Psoas muscle (tissue), 8 donors: ENCODE measurements around the gene UBE2S. TPM values are rescaled to one million over a fixed set of nuclear protein-coding genes. Genes with fewer than 3 reads are reported as not detected.
A peak's percentile ranks its signal among the peaks of the same experiment; 100 is the strongest.

Source experiments
- ATAC-seq, 4 donors: fragments of 200-7000 bp; cut with Tn5 transposase; one replicate each; pipeline ENCODE4 v1.9.1; 2020; ENCODE audit warnings: moderate library complexity in 3 of 4, mild to moderate bottlenecking in 2 of 4
- DNase-seq, 2 donors: peaks; one replicate each; pipeline ENCODE4 v3.0.0-alpha.2; 2020
- H3K27ac ChIP-seq: fragments of 200-600 bp; one replicate; pipeline ENCODE4 v1.8.0; 2022
- H3K27me3 ChIP-seq, 3 donors: fragments of 200-600 bp in 1 of 3; one replicate each; pipeline versions ENCODE4 v1.6.1 to v1.8.0; 2013 to 2022; ENCODE audit warnings: low read length in 2 of 3, mild to moderate bottlenecking in 2 of 3, moderate library complexity in 1 of 3; ENCODE audit not compliant: insufficient read depth in 3 of 3
- H3K36me3 ChIP-seq, 2 donors: fragments of 200-600 bp in 1 of 2; one replicate each; pipeline versions ENCODE4 v1.6.1 to v1.8.0; 2013 to 2022; ENCODE audit warnings: low read depth in 1 of 2, mild to moderate bottlenecking in 1 of 2, moderate library complexity in 1 of 2; ENCODE audit not compliant: insufficient read depth in 1 of 2
- H3K4me1 ChIP-seq: fragments of 200-600 bp; one replicate; pipeline ENCODE4 v1.8.0; 2022
- H3K4me3 ChIP-seq: fragments of 200-600 bp; one replicate; pipeline ENCODE4 v1.8.0; 2022; ENCODE audit warnings: mild to moderate bottlenecking
- H3K9me3 ChIP-seq: fragments of 200-600 bp; one replicate; pipeline ENCODE4 v1.8.0; 2022
- WGBS, 3 donors: extraction: QIAGEN DNeasy Blood & Tissue Kit; methylation state at CpG; one replicate each; pipeline versions ENCODE4 v1.1.6 to v1.1.7; 2013; 5-methylcytosine and 5-hydroxymethylcytosine counted together
- intact Hi-C, 2 donors: fragments of 100-400 bp; cut with DNase I; formaldehyde crosslinking; loops; one replicate each; pipeline versions ENCODE4 v1.11.0 to v1.14.2; 2022
- polyA plus RNA-seq, 3 donors: library from polyadenylated mRNA; stranded (reverse); fragments of 200-250 nt; gene quantifications; one replicate each; pipeline ENCODE4 v1.2.3, GENCODE V29; 2013
- total RNA-seq, 4 donors: library from RNA; stranded (reverse); fragmentation: NEBNext Ultra II Directional in 2 of 4; extraction: Animal tissue kit (Norgen Biotek cat#: 25700) in 2 of 4; gene quantifications; one replicate each; pipeline versions ENCODE4 v1.2.1 to v1.2.4, GENCODE V29; 2021 to 2023
- TF ChIP-seq, protein P1 (sequence below): fragments of 200-600 bp; IDR thresholded peaks from one replicate; pipeline ENCODE4 v1.8.0; 2022; ENCODE audit warnings: antibody characterized with exemption
- donor health status: healthy with polysubstance abuse.
- donor health status: DM: no; HTN: no; CAD: no; lungs with moderate emphysema.
- donor health status: Bipolar disorder and iron deficiency.
- donor health status: healthy.
- donor health status: DM: yes; HTN: yes; CAD: no.
- donor health status: DM: no; HTN: no; CAD: no.
- donor health status: DM: no; HTN: no; CAD: no.
- donor health status: DM: yes; HTN: yes; CAD: no.

The UBE2S gene
- total and polyA plus RNA-seq, 7 donors: 5.6 to 26.7 (median 17.9) TPM

DNA sequence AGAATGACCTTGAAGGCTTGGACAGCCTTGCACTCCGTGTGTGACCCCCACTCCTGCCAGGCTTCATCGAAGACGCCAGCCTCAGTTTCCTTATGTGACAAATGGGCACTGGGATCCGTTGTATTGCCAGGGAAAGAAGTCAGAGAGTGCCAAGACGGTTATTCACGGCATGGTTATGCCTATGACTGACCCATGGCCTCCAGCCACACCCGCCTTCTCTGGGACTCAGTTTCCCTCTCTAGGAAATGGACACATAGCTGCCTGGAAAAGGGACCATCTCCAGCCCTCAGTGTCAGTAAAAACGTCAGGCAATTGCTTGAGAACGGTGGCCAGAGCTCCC is 915 bp upstream of the UBE2S start:
- intact Hi-C loops: no loop called here
- Histone ChIP-seq H3K4me3 (peak overlapping the region; percentile 73), H3K36me3 (peaks cover 0 to 11% of the 10 kb centered on the region in 2 donors), H3K27me3 (no peaks in the 10 kb centered on the region), H3K4me1 (no peaks in the 10 kb centered on the region), H3K27ac (peak overlapping the region; percentile 92), H3K9me3 (no peaks in the 10 kb centered on the region)
- TF ChIP-seq, protein P1, sequence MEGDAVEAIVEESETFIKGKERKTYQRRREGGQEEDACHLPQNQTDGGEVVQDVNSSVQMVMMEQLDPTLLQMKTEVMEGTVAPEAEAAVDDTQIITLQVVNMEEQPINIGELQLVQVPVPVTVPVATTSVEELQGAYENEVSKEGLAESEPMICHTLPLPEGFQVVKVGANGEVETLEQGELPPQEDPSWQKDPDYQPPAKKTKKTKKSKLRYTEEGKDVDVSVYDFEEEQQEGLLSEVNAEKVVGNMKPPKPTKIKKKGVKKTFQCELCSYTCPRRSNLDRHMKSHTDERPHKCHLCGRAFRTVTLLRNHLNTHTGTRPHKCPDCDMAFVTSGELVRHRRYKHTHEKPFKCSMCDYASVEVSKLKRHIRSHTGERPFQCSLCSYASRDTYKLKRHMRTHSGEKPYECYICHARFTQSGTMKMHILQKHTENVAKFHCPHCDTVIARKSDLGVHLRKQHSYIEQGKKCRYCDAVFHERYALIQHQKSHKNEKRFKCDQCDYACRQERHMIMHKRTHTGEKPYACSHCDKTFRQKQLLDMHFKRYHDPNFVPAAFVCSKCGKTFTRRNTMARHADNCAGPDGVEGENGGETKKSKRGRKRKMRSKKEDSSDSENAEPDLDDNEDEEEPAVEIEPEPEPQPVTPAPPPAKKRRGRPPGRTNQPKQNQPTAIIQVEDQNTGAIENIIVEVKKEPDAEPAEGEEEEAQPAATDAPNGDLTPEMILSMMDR: no peak
- WGBS, 3 donors: 51 to 61% (median 57%) methylated on average over 9 of the region's 9 CpGs
- ATAC-seq (no peak), DNase-seq (no peak)

- H3K27me3 ChIP-seq: no peaks in the 10 kb centered on the region
- H3K4me1 ChIP-seq: no peaks in the 10 kb centered on the region
- H3K4me3 ChIP-seq: peak overlapping the region; percentile 73
- DNase-seq: peak; percentile 98 to 99
- TF ChIP-seq, protein P1: no peak
- intact Hi-C loops: no loop called here
- peaks cover 0 to 15% of the 10 kb centered on the region in 2 donors for H3K36me3 ChIP-seq
- peak; percentile 95 to 97 (median 96) for ATAC-seq
- peak overlapping the region; percentile 92 for H3K27ac ChIP-seq
- 1% methylated on average over 72 of the region's 72 CpGs for WGBS, 3 donors
- H3K9me3 ChIP-seq: no peaks in the 10 kb centered on the region
Observed at GRCh38 chr19:55407800-55408532, 378 bp upstream of the UBE2S start.

DNA sequence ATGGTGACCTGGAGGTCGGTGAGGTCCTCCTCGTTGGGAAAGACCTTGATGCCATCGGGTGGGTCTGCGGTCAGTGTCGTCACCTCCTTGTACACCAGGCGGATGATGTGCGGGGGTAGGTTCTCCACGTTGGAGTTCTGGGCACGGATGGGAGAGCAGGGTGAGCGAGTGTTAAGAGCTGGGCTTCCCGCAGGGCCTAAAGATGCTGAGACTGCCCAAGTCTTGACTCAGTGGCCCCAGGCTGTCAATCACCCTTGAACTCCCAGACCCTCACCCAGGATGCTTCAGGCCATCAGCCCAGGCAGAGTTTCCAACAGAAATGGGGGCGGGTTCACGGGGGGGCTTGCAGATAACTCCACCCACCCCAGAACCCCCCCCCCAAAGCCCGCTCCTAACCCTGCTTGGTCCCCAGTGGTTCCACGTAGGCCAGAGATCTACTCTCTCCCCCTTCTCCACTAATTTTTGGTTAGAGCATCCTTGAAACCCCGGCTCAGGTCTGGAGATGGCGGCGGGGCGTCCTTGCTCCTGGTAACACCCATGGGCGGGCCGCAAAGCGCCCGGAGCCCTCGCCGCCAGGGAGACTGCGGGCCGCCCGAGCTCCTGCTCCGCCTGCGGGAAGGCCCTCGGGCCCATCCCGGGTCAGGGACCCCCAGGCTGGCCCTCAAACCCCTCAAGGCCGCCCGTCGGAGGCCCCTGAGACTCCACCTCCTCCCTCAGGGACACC is 600 bp downstream of the UBE2S start:
- ATAC-seq (peak in 2 of 4 donors; percentile 1), DNase-seq (peak; percentile 38 to 40)
- H3K4me3 ChIP-seq: peak overlapping the region; percentile 73
- 15 to 21% (median 18%) methylated on average over 33 to 35 of the region's 35 CpGs for WGBS, 3 donors
- no peaks in the 10 kb centered on the region for H3K4me1 ChIP-seq
- H3K9me3 ChIP-seq: no peaks in the 10 kb centered on the region
- H3K36me3 ChIP-seq: peaks cover 0 to 24% of the 10 kb centered on the region in 2 donors
- peak overlapping the region; percentile 92 for H3K27ac ChIP-seq
- intact Hi-C loops: no loop called here
- H3K27me3 ChIP-seq: no peaks in the 10 kb centered on the region
- TF ChIP-seq, protein P1: no peak

- Histone ChIP-seq H3K27me3 (no peaks in the 10 kb centered on the region), H3K4me3 (peak overlapping the region; percentile 73), H3K36me3 (peaks cover 0 to 30% of the 10 kb centered on the region in 2 donors), H3K4me1 (no peaks in the 10 kb centered on the region), H3K27ac (no peak overlapping the region), H3K9me3 (no peaks in the 10 kb centered on the region)
- DNase-seq (peak in 1 of 2 donors; percentile 20), ATAC-seq (no peak)
- TF ChIP-seq, protein P1: no peak
- intact Hi-C loops: no loop called here
- WGBS, 3 donors: 77 to 84% (median 80%) methylated on average over 14 of the region's 14 CpGs
Observed at GRCh38 chr19:55406091-55406825, 1.3 kb downstream of the UBE2S start.
